Dedifferentiated amniotic fluid mesenchymal stem cell (primary cell): ENCODE data around the gene TNFAIP3.
A peak's percentile ranks its signal among the peaks of the same experiment; 100 is the strongest.
"Not testable (repeated sequence)": the region's sequence is repeated elsewhere in the genome, so short reads cannot be mapped to it uniquely, and the experiment has no call there.

ENCODE experiments used
- DNase-seq: peaks from one replicate; pipeline ENCODE4 v3.0.0-alpha.2; 2016; ENCODE audit errors: extremely low spot score

Gene TNFAIP3

GRCh38 chr6:137844773-137845172 is 22.3 kb upstream of the TNFAIP3 start:
- not testable (repeated sequence) for DNase-seq

DNA sequence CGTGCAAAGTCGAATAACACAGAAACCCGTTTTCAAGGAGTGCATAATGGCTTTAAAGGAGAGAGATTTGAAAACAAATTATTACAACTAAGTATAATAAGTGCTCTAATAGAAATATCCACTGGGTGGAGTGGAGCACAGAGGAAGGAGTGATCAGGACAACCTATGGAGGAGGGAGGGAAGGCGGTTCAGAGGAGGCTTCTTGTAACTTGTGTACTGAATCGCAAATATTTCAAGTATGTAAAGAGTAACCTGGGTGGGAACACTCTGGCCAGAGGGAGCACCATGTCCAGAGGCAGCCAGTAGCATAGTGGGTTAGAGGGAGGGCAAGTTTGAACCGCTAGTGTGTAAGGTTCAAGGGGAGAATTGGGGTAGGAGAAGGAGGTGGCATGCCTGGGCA is 21.6 kb upstream of the TNFAIP3 start:
- no peak for DNase-seq

GRCh38 chr6:137846274-137846673 is 20.8 kb upstream of the TNFAIP3 start:
- DNase-seq: no peak

DNA sequence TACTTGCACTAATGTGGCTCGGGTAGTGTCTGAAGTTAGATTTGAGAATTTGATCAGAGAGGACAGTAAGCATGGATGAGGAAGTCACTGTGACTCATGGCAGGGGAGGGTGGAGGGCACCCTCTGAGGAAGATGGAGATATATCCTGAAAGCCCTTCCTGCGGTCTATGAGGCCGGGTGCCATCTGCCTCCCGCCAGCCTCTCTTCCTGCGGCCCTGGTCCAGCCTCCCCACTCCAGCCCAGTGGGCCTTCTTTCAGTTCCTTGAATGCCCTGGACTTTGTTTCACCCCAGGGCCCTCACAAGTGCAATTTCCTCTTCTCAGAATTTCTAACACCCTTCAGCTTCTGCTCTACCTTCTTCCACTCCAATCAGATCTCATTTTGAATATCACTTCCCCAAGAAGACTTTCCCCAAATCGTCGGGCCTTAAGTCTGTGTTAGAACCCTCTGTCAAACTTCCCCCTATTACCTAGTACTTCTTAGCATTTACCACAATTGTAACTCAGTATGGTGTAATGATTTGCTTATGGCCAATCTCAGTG is 20.2 kb upstream of the TNFAIP3 start:
- no peak for DNase-seq

DNA sequence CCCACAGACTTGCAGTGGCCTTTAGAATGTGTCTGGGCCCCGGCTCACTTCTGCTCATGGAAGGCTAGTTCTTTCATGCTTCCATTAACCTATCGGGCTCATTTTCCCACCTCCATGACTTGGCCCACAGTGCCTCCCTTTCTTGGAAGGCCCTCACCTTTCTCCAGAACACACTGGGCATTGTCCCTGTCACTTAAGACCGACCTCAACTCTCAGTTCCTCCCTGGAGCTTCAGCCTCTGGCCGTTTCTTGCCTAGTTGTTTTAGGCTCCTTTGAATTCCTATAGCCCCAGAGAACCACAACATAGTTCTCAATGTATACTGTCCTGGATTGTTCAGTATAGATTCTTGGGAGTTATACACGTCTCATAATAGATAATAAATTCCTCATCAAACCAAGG is 19.3 kb upstream of the TNFAIP3 start:
- DNase-seq: no peak

GRCh38 chr6:137848672-137849071 is 18.4 kb upstream of the TNFAIP3 start:
- DNase-seq: peak; percentile 76

DNA sequence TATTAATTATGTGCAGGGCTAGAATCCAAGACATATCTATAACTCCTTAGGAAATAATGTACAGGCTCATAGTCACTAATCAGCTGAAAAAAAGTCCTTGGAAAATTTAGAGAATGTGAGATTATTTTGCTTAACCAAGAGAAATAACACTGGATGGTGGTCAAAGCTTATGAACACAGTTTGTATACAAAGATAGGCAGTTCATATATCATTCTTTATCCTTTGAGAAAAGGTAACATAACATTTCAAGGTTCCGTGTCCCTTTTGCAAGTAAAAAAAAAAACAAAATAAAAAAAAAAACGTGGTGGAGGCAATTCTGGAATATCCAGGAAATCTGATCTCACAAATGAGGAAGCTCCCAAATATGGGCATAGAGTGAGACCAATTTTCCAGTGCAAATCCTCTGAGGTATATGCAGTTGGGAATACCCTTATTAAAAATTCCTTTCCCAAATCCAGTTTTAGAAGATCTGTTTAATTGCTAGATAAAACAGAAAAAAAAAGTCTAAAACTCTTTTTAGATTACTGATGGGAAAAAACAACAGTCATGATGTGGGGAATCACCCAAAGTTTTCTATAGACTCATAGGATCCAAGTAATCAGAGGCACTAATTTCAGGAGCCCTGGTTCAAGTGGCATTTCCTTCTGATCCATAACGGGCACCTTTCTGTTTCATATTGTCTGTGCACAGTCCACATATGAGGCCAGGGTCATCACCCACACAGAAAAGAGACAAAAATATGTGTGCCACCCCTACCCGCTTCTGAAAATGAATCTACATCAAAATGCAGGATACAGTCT is 17.7 kb upstream of the TNFAIP3 start:
- DNase-seq: peak; percentile 38

- DNase-seq: no peak
These were observed 16.9 kb upstream of the TNFAIP3 start for GRCh38 chr6:137849981-137850714.

GRCh38 chr6:137850816-137851602 is 16.1 kb upstream of the TNFAIP3 start:
- DNase-seq: no peak

GRCh38 chr6:137851669-137852068 is 15.4 kb upstream of the TNFAIP3 start:
- no peak for DNase-seq

- DNase-seq: no peak
These were observed 14.7 kb upstream of the TNFAIP3 start for GRCh38 chr6:137852346-137852745.

DNA sequence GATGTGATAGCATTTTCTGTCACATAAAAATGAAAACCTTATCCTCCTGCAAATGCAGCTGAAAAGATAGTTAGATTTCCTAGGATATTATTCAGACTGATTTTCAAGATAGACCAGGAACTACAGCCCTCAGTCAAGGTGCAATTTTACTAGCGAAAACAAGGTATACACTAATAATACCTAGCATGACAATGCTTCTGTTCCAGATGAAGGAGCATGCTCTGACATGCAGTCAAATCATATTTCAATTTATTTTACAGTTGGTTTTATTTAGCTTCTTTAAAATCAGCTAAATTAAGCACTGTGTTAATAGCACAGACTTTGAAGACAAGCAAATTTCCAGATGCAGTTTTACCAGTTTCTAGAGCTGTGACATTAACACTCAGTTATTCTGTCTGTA is 14.2 kb upstream of the TNFAIP3 start:
- DNase-seq: no peak

GRCh38 chr6:137853569-137854213 is 13.4 kb upstream of the TNFAIP3 start:
- DNase-seq: peak; percentile 27

DNA sequence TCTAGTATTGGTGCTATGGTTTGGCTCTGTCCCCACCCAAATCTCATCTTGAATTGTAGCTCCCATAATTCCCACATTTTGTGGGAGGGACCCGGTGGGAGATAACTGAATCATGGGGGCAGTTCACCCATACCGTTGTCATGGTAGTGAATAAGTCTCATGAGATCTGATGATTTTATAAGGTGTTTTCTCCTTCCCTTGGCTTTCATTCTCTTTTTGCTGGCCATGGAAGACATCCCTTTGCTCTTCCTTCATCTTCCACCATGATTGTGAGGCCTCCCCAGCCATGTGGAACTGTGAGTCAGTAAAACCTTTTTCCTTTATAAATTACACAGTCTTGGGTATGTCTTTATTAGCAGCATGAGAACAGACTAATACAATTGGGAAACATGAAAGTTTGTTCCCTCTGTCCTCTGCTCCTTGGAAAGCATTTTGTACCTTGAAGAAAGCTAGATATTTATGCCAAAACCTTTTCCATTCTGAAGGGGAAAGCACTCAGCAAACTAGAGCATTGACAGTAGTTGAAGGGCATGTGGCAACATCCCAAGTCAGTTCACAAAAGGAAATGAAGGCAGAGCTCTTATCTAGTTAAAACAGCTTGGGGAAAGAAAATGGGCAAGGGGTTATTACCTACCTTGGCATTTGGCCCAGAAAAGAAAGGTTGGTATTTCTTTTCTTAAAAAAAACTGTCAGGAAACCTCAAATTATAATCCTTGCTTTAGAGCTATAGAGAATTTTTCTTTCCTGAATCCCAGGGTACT is 10.7 kb upstream of the TNFAIP3 start:
- DNase-seq: no peak

DNA sequence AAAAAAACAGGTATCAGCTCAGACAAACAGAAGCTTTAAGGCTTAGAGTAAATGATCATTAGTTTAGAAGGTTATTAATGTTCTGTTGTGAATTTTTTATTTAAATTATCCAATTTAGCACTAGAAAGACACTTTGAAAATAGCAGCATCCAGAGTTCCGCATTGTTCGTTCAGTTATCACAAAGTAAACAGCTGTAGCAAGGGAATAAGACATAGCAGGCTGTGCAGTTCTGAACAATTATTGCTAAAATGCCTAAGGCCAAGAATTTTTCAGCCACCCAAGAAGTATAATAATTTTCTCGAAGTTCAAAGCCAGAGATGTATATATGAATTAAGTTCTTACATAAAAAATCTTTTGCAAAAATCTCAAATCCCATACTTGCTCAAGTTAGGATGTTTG is 8.0 kb upstream of the TNFAIP3 start:
- DNase-seq: no peak

DNA sequence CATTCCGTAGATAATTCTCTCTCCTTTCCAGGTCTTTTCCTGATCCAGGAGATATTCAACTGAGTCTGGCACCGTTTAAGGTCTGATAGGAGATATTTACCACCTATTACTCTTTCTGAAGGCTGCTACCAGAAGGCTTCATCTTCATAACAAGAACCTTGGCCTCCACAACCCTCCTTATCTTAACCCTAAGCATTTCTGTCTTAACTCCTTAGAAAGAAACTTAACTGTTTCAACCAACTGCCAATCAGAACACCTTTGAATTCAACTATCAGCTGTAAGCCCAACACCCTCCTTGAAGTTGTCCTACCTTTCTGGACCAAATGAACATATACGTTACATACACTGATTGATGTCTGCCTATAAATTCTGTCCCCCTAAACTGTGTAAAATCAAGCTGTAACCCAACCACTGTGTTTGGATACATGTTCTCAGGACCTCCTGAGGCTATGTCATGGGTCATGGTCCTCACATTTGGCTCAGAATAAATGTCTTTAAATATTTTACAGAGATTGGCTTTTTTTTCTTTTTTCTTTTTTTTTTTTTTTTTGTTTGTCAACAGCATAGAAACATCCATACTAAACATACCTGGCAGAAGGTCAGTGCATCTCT is 6.6 kb upstream of the TNFAIP3 start:
- DNase-seq: no peak

- no peak for DNase-seq
These were observed 5.3 kb upstream of the TNFAIP3 start for GRCh38 chr6:137861550-137862337.

DNA sequence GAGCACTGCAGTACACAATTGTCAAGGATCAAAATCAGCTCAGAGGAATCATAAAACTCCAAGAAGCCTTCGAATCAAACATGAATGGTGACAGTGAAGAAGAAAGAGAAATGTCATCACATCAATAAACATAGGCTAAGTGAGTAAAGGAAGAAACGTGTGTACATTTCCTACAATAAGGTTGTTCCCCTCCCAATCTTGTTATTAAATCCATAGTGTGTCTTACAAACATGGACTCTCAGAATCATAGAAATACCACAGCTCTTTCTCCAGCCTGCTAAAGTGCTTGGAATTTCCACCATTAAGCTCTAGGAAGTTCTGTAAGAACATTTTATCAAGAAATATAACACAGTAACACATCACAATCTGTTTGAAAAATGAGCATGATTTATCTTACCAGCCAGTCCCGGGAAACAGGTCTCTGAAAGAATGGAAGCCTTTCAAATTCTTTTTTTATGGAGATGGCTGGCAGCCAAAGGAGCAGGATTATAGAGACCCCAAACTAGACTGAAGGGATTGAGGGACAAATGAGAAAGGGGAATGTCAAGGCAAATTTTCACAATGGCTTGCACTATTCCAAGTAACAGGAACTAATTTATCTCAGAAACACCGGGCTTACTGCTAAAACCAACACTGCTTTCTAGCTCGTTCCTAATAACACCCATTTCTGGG is 4.5 kb upstream of the TNFAIP3 start:
- no peak for DNase-seq
